Upper lobe of left lung (tissue), 4 donors: Measurements from ENCODE around the gene ZNF385D.

Source experiments
- EP300 ChIP-seq, 4 donors: sonication (generic); formaldehyde crosslinking; IDR thresholded peaks; one replicate each; pipeline ENCODE4 v1.5.1; 2017; ENCODE audit warnings: antibody characterized with exemption in 4 of 4, control low read depth in 2 of 4
- POLR2A ChIP-seq, 4 donors: fragments of 450-650 bp; IDR thresholded peaks; one replicate each; pipeline ENCODE4 v1.5.1; 2016 to 2017; ENCODE audit warnings: antibody characterized with exemption in 4 of 4, mild to moderate bottlenecking in 2 of 4
- POLR2AphosphoS5 ChIP-seq, 2 donors: sonication (generic); formaldehyde crosslinking; IDR thresholded peaks; one replicate each; pipeline ENCODE4 v1.5.1; 2017; ENCODE audit warnings: antibody characterized with exemption in 2 of 2
- TF ChIP-seq, protein P1 (sequence below), 6 experiments: fragments of 450-650 bp in 4 of 6; fragments of 200-600 bp in 2 of 6; sonication (generic) in 2 of 6; IDR thresholded peaks; one replicate each; pipeline ENCODE4 v1.5.1; 2016 to 2019; ENCODE audit warnings: antibody characterized with exemption in 6 of 6

DNA sequence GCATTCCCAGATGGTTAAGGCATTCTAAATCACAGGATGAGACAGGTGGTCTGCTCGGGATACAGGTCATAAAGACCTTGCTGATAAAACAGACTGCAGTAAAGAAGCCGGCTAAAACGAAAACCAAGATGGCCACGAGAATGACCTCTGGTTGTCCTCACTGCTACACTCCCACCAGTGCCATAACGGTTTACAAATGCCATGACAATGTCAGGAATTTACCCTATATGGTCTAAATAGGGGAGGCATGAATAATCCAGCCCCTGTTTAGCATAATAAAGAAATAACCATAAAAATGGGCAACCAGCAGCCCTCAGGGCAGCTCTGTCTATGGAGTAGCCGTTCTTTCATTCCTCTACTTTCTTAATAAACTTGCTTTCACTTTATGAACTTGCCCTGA is 151.1 kb downstream of the ZNF385D start:
- TF ChIP-seq, protein P1, sequence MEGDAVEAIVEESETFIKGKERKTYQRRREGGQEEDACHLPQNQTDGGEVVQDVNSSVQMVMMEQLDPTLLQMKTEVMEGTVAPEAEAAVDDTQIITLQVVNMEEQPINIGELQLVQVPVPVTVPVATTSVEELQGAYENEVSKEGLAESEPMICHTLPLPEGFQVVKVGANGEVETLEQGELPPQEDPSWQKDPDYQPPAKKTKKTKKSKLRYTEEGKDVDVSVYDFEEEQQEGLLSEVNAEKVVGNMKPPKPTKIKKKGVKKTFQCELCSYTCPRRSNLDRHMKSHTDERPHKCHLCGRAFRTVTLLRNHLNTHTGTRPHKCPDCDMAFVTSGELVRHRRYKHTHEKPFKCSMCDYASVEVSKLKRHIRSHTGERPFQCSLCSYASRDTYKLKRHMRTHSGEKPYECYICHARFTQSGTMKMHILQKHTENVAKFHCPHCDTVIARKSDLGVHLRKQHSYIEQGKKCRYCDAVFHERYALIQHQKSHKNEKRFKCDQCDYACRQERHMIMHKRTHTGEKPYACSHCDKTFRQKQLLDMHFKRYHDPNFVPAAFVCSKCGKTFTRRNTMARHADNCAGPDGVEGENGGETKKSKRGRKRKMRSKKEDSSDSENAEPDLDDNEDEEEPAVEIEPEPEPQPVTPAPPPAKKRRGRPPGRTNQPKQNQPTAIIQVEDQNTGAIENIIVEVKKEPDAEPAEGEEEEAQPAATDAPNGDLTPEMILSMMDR (IDR thresholded peaks at IDR 0.05) = no peak
- TF ChIP-seq POLR2AphosphoS5 (IDR thresholded peaks at IDR 0.05) (no peak), POLR2A (IDR thresholded peaks at IDR 0.05) (no peak), EP300 (IDR thresholded peaks at IDR 0.05) (no peak)
